Hematopoietic multipotent progenitor cell treated with erythropoietin and hydrocortisone succinate and interleukin-3 and kit ligand, for 17 days (in vitro differentiated cells): ENCODE results near the gene THADA.
"Not testable (repeated sequence)": the region's sequence is repeated elsewhere in the genome, so short reads cannot be mapped to it uniquely, and the experiment has no call there.

Experiments
- DNase-seq: peaks from one replicate; pipeline ENCODE4 v3.0.0-alpha.2; 2015; ENCODE audit warnings: low spot score

THADA gene

GRCh38 chr2:43461453-43462073 is 134.3 kb downstream of the THADA start:
- no peak for DNase-seq

GRCh38 chr2:43460611-43461365 is 135.1 kb downstream of the THADA start:
- DNase-seq: no peak

- DNase-seq: no peak
Measured at GRCh38 chr2:43460174-43460546, 135.7 kb downstream of the THADA start.

- DNase-seq: no peak
Measured at GRCh38 chr2:43459446-43460173, 136.2 kb downstream of the THADA start.

GRCh38 chr2:43458014-43458628 is 137.7 kb downstream of the THADA start:
- DNase-seq: no peak

- no peak for DNase-seq
Measured at GRCh38 chr2:43455731-43456642, 139.9 kb downstream of the THADA start.

- no peak for DNase-seq
Measured at GRCh38 chr2:43455296-43455695, 140.5 kb downstream of the THADA start.

GRCh38 chr2:43454791-43455190 is 141.0 kb downstream of the THADA start:
- DNase-seq: no peak

GRCh38 chr2:43453179-43454170 is 142.4 kb downstream of the THADA start:
- DNase-seq: no peak

GRCh38 chr2:43452318-43452731 is 143.5 kb downstream of the THADA start:
- DNase-seq: no peak

- no peak for DNase-seq
Measured at GRCh38 chr2:43450617-43451016, 145.2 kb downstream of the THADA start.

GRCh38 chr2:43448822-43449110 is 147.1 kb downstream of the THADA start:
- DNase-seq: no peak

GRCh38 chr2:43448011-43448821 is 147.6 kb downstream of the THADA start:
- no peak for DNase-seq

- not testable (repeated sequence) for DNase-seq
Measured at GRCh38 chr2:43446755-43447154, 149.1 kb downstream of the THADA start.

- no peak for DNase-seq
Measured at GRCh38 chr2:43445781-43446180, 150.1 kb downstream of the THADA start.

- no peak for DNase-seq
Measured at GRCh38 chr2:43444989-43445645, 150.7 kb downstream of the THADA start.

GRCh38 chr2:43443282-43443681 is 152.6 kb downstream of the THADA start:
- DNase-seq: no peak

GRCh38 chr2:43441195-43441594 is 154.6 kb downstream of the THADA start:
- DNase-seq: no peak
